ENCODE results near the gene ACTL8.

- TF ChIP-seq POLR2A (IDR thresholded peaks at IDR 0.05; ENCODE audit: extremely low read depth, insufficient read length) (no peak), CTCF (IDR thresholded peaks at IDR 0.05; ENCODE audit: low read depth, low read length) (no peak), MAX (IDR thresholded peaks at IDR 0.05; ENCODE audit: low read depth, low read length) (no peak), MYC (IDR thresholded peaks at IDR 0.05; ENCODE audit: low read depth, low read length) (no peak)
Observed at GRCh38 chr1:17841944-17842343, 86.8 kb downstream of the ACTL8 start.
